Esophagus muscularis mucosa (tissue), 4 donors: ENCODE measurements around the gene PTPRD. TPM values are rescaled to one million over a fixed set of nuclear protein-coding genes. Genes with fewer than 3 reads are reported as not detected.

Experiments used
- DNase-seq: peaks from one replicate; pipeline ENCODE4 v3.0.0-alpha.2; 2017; ENCODE audit errors: extremely low spot score
- H3K27ac ChIP-seq, 4 donors: fragments of 200-600 bp; sonication (generic); replicated peaks in 1 of 4; 1 replicate in 3 of 4; 2 replicates in 1 of 4; pipeline ENCODE4 v1.5.1; 2016 to 2019; ENCODE audit warnings: mild to moderate bottlenecking in 1 of 4
- H3K27me3 ChIP-seq, 4 donors: fragments of 200-600 bp; sonication (generic); one replicate each; pipeline versions ENCODE4 v1.5.1 to v1.6.0; 2016 to 2019
- H3K36me3 ChIP-seq, 4 donors: fragments of 200-600 bp; sonication (generic); one replicate each; pipeline ENCODE4 v1.5.1; 2016 to 2019
- H3K4me1 ChIP-seq, 4 donors: fragments of 200-600 bp; sonication (generic); one replicate each; pipeline ENCODE4 v1.5.1; 2016 to 2019
- H3K4me3 ChIP-seq, 4 donors: fragments of 200-600 bp; sonication (generic); 1 replicate in 2 of 4; 2 replicates in 2 of 4; pipeline ENCODE4 v1.5.1; 2016 to 2019; ENCODE audit warnings: mild to moderate bottlenecking in 4 of 4, moderate library complexity in 1 of 4
- H3K9me3 ChIP-seq, 4 donors: fragments of 200-600 bp; sonication (generic); 1 replicate in 3 of 4; 2 replicates in 1 of 4; pipeline ENCODE4 v1.5.1; 2016 to 2019
- EP300 ChIP-seq: sonication (generic); formaldehyde crosslinking; IDR thresholded peaks from one replicate; pipeline ENCODE4 v1.6.1; 2017; ENCODE audit warnings: antibody characterized with exemption
- POLR2A ChIP-seq: fragments of 450-650 bp; IDR thresholded peaks from one replicate; pipeline ENCODE4 v1.6.1; 2017; ENCODE audit warnings: antibody characterized with exemption, moderate library complexity, mild to moderate bottlenecking, low read depth
- POLR2AphosphoS5 ChIP-seq, 2 donors: sonication (generic); formaldehyde crosslinking; IDR thresholded peaks; one replicate each; pipeline ENCODE4 v1.6.1; 2017; ENCODE audit warnings: antibody characterized with exemption in 2 of 2
- WGBS: methylation state at CpG from one replicate; pipeline ENCODE4 v1.1.5; 2018; 5-methylcytosine and 5-hydroxymethylcytosine counted together
- intact Hi-C: fragments of 100-400 bp; cut with DNase I; formaldehyde crosslinking; loops from one replicate; pipeline ENCODE4 v1.15.1; 2023
- total RNA-seq, 4 donors: library from RNA; depleted of rRNA; stranded (reverse); fragments of >200 nt; gene quantifications; one replicate each; pipeline versions ENCODE4 v1.1.0 to v1.2.1, GENCODE V29; 2016
- TF ChIP-seq, protein P1 (sequence below), 3 experiments: fragments of 200-600 bp in 2 of 3; fragments of 450-650 bp in 1 of 3; sonication (generic) in 2 of 3; IDR thresholded peaks; one replicate each; pipeline ENCODE4 v1.5.1; 2017 to 2019; ENCODE audit warnings: antibody characterized with exemption in 3 of 3, mild to moderate bottlenecking in 2 of 3, moderate library complexity in 1 of 3

Gene PTPRD
- total RNA-seq, 4 donors from 2014 or later = 4.1 to 6.6 (median 5.0) TPM

DNA sequence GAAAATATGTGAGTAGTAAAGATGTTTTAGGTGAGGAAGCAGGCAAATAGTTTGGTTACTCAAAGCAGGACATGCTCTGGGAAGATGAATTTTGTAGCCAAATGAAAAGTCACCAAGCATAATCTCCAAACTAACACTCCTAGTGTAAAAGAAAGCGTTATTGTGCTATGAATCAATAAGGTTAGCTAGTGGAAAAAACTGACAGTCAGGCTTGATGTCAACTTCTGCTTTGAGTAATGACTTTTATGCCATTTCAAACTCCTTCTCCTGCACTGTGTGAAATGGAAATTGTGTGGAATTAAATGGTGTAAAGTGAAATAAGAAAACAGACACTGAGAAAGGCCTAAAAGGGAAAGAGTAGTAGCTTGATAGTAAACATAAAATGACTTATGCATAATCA lies 2176.0 kb downstream of the PTPRD start:
- no peaks in the 10 kb centered on the region for H3K36me3 ChIP-seq
- intact Hi-C loops = no loop called here
- H3K4me3 ChIP-seq = no peak overlapping the region
- TF ChIP-seq, protein P1, sequence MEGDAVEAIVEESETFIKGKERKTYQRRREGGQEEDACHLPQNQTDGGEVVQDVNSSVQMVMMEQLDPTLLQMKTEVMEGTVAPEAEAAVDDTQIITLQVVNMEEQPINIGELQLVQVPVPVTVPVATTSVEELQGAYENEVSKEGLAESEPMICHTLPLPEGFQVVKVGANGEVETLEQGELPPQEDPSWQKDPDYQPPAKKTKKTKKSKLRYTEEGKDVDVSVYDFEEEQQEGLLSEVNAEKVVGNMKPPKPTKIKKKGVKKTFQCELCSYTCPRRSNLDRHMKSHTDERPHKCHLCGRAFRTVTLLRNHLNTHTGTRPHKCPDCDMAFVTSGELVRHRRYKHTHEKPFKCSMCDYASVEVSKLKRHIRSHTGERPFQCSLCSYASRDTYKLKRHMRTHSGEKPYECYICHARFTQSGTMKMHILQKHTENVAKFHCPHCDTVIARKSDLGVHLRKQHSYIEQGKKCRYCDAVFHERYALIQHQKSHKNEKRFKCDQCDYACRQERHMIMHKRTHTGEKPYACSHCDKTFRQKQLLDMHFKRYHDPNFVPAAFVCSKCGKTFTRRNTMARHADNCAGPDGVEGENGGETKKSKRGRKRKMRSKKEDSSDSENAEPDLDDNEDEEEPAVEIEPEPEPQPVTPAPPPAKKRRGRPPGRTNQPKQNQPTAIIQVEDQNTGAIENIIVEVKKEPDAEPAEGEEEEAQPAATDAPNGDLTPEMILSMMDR (IDR thresholded peaks at IDR 0.05) = no peak
- TF ChIP-seq POLR2AphosphoS5 (IDR thresholded peaks at IDR 0.05) = no peak
- no peak for TF ChIP-seq POLR2A
- TF ChIP-seq EP300 = no peak
- WGBS = 65% methylated on average over 1 of the region's 1 CpG
- H3K4me1 ChIP-seq = no peaks in the 10 kb centered on the region
- no peak overlapping the region for H3K27ac ChIP-seq
- no peaks in the 10 kb centered on the region for H3K27me3 ChIP-seq
- H3K9me3 ChIP-seq = no peaks in the 10 kb centered on the region
- DNase-seq = no peak

- no peaks in the 10 kb centered on the region for H3K27me3 ChIP-seq
- H3K27ac ChIP-seq = no peak overlapping the region
- TF ChIP-seq POLR2AphosphoS5 (IDR thresholded peaks at IDR 0.05) (no peak), POLR2A (no peak), EP300 (no peak)
- TF ChIP-seq, protein P1 (IDR thresholded peaks at IDR 0.05) = no peak
- no peaks in the 10 kb centered on the region for H3K36me3 ChIP-seq
- intact Hi-C loops = no loop called here
- no peaks in the 10 kb centered on the region for H3K9me3 ChIP-seq
- no peak for DNase-seq
- whole genome bisulfite sequencing = 95% methylated on average over 3 of the region's 3 CpGs
- no peak overlapping the region for H3K4me3 ChIP-seq
- no peaks in the 10 kb centered on the region for H3K4me1 ChIP-seq
These were observed 2178.2 kb downstream of the PTPRD start for GRCh38 chr9:8434621-8435020.

DNA sequence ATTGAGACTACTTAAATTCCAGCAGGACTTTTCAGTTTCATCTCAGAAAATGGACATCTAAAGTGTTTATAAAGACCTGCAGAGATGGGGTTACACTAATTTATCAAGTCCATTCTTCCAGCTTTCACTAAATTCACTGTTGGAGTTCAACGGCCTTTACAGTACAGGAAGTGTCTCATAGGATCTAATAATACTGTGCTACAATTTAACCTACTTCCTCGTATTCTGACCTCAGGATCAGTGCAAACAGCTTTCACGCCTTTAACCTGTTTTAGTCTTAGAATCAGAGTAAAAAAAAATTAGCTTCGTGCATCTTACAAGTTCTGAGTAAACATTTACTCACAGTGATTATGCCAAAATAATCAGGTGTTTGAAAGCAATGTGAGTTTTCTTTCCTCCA lies 2180.6 kb downstream of the PTPRD start:
- H3K27me3 ChIP-seq = no peaks in the 10 kb centered on the region
- intact Hi-C loops = no loop called here
- 58% methylated on average over 4 of the region's 4 CpGs for WGBS
- no peak overlapping the region for H3K4me3 ChIP-seq
- H3K4me1 ChIP-seq = no peaks in the 10 kb centered on the region
- DNase-seq = no peak
- no peaks in the 10 kb centered on the region for H3K9me3 ChIP-seq
- TF ChIP-seq POLR2AphosphoS5 (IDR thresholded peaks at IDR 0.05) (no peak), EP300 (no peak), POLR2A (no peak)
- TF ChIP-seq, protein P1 (IDR thresholded peaks at IDR 0.05) = no peak
- no peak overlapping the region for H3K27ac ChIP-seq
- no peaks in the 10 kb centered on the region for H3K36me3 ChIP-seq

DNA sequence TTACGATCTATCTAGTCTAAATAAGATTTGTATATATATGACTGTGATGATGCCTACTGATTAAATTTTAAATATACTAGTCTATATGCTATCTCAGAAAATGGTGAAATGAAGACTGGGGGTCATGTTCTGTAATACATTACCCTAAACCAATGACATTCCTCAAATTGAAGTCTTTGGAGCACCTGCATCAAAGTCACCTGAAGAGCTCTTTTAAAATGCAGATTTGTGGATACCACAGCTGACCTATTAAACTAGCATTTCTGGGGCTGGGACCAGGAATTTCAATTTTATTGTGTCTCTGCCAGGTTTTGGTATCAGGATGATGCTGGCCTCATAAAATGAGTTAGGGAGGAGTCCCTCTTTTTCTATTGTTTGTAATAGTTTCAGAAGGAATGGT lies 2181.3 kb downstream of the PTPRD start:
- Histone ChIP-seq H3K4me3 (no peak overlapping the region), H3K9me3 (no peaks in the 10 kb centered on the region), H3K4me1 (no peaks in the 10 kb centered on the region), H3K36me3 (no peaks in the 10 kb centered on the region), H3K27ac (no peak overlapping the region), H3K27me3 (no peaks in the 10 kb centered on the region)
- intact Hi-C loops = no loop called here
- DNase-seq = no peak
- TF ChIP-seq, protein P1 (IDR thresholded peaks at IDR 0.05) = no peak
- TF ChIP-seq EP300 (no peak), POLR2AphosphoS5 (IDR thresholded peaks at IDR 0.05) (no peak), POLR2A (no peak)
- WGBS = 100% methylated on average over 1 of the region's 1 CpG

DNA sequence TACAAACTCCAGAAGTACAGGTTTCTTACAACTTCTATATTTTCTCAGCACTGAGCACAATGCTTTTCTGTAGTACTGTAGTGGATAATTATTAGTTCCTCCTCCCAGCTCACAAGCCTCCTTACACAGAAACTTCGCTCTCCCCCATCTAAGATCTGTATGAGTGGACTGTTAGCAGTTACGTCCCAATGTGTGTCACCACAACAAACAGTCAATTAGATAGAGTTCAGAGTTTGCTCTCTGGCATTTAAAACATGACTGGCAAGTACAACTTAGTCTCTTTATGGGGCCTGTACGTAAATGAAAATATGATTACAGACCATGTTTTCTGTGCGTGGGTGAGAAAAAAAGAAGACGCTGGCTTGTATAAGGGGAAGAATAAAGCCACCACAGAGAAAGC lies 2181.9 kb downstream of the PTPRD start:
- no peaks in the 10 kb centered on the region for H3K9me3 ChIP-seq
- H3K27ac ChIP-seq = no peak overlapping the region
- TF ChIP-seq EP300 = no peak
- no peak for TF ChIP-seq POLR2A
- TF ChIP-seq, protein P1 (IDR thresholded peaks at IDR 0.05) = no peak
- TF ChIP-seq POLR2AphosphoS5 (IDR thresholded peaks at IDR 0.05) = no peak
- no peak for DNase-seq
- H3K27me3 ChIP-seq = no peaks in the 10 kb centered on the region
- 78% methylated on average over 5 of the region's 5 CpGs for WGBS
- no peak overlapping the region for H3K4me3 ChIP-seq
- no peaks in the 10 kb centered on the region for H3K36me3 ChIP-seq
- intact Hi-C loops = no loop called here
- no peaks in the 10 kb centered on the region for H3K4me1 ChIP-seq
